OCI-LY3 (cell line): ENCODE results near the gene PSME1.

Experiments used
- EZH2phosphoT487 ChIP-seq: fragments of 200-600 bp; shearing (Covaris generic); IDR thresholded peaks from 2 replicates; pipeline ENCODE4 v1.6.1; 2018; ENCODE audit warnings: antibody characterized with exemption, mixed run types, low read depth
- TF ChIP-seq, protein P1 (sequence below): fragments of 200-600, 300-600 bp; sonication (generic); IDR thresholded peaks from 2 replicates; pipeline ENCODE4 v1.5.1; 2014; ENCODE audit warnings: antibody characterized with exemption, low read length, low read depth

DNA sequence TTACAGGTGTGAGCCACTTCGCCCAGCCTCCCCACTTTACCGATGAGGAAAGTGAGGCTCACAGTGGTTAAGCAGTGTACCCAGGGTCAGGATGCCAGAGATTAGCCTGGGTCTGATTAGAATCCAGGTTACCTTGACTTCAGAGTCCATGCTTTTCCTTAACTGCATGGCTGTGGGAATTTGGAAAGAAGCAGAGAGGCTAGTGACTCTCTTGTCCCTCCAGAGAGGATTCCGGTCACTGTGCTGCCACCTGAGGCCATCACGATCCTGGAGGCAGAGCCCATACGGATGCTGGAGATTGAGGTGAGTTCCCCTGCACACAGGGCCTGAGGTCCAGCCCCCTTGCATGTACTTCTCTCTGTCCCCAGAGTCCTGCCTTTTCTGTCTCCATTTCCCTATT, 40.6 kb downstream of the PSME1 start:
- no peak for TF ChIP-seq EZH2phosphoT487
- TF ChIP-seq, protein P1, sequence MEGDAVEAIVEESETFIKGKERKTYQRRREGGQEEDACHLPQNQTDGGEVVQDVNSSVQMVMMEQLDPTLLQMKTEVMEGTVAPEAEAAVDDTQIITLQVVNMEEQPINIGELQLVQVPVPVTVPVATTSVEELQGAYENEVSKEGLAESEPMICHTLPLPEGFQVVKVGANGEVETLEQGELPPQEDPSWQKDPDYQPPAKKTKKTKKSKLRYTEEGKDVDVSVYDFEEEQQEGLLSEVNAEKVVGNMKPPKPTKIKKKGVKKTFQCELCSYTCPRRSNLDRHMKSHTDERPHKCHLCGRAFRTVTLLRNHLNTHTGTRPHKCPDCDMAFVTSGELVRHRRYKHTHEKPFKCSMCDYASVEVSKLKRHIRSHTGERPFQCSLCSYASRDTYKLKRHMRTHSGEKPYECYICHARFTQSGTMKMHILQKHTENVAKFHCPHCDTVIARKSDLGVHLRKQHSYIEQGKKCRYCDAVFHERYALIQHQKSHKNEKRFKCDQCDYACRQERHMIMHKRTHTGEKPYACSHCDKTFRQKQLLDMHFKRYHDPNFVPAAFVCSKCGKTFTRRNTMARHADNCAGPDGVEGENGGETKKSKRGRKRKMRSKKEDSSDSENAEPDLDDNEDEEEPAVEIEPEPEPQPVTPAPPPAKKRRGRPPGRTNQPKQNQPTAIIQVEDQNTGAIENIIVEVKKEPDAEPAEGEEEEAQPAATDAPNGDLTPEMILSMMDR = no peak
